Esophagus (tissue), 2 donors: Measurements from ENCODE around the gene C1orf115. TPM values are rescaled to one million over a fixed set of nuclear protein-coding genes. Genes with fewer than 3 reads are reported as not detected.
A peak's percentile ranks its signal among the peaks of the same experiment; 100 is the strongest.
"Not testable (repeated sequence)": the region's sequence is repeated elsewhere in the genome, so short reads cannot be mapped to it uniquely, and the experiment has no call there.

ENCODE experiments used
- H3K27ac ChIP-seq, 2 donors: one replicate each; pipeline ENCODE4 v1.5.1; 2013; ENCODE audit warnings: low read depth in 2 of 2, mild to moderate bottlenecking in 2 of 2, inconsistent platforms in 1 of 2, low read length in 1 of 2, moderate library complexity in 1 of 2
- H3K27me3 ChIP-seq, 2 donors: one replicate each; pipeline ENCODE4 v1.6.1; 2013; ENCODE audit warnings: low read length in 2 of 2, control low read depth in 1 of 2, mild to moderate bottlenecking in 1 of 2; ENCODE audit not compliant: insufficient read depth in 2 of 2, control insufficient read depth in 1 of 2
- H3K36me3 ChIP-seq, 2 donors: one replicate each; pipeline ENCODE4 v1.6.1; 2013; ENCODE audit warnings: low read length in 1 of 2; ENCODE audit not compliant: control insufficient read depth in 2 of 2, insufficient read depth in 2 of 2
- H3K4me1 ChIP-seq, 2 donors: one replicate each; pipeline ENCODE4 v1.6.1; 2013; ENCODE audit warnings: low read length in 1 of 2; ENCODE audit not compliant: control insufficient read depth in 2 of 2, insufficient read depth in 2 of 2
- H3K4me3 ChIP-seq, 2 donors: one replicate each; pipeline ENCODE4 v1.5.1; 2013; ENCODE audit warnings: low read length in 2 of 2, mild to moderate bottlenecking in 2 of 2, low read depth in 1 of 2, moderate library complexity in 1 of 2
- H3K9me3 ChIP-seq, 2 donors: one replicate each; pipeline ENCODE4 v1.6.1; 2013; ENCODE audit warnings: mild to moderate bottlenecking in 2 of 2, low read depth in 1 of 2, low read length in 1 of 2, moderate library complexity in 1 of 2; ENCODE audit not compliant: control insufficient read depth in 2 of 2, insufficient read depth in 1 of 2
- WGBS, 2 donors: extraction: QIAGEN DNeasy Blood & Tissue Kit; methylation state at CpG; one replicate each; pipeline ENCODE4 v1.1.7; 2013; 5-methylcytosine and 5-hydroxymethylcytosine counted together
- polyA plus RNA-seq, 2 donors: library from polyadenylated mRNA; stranded (reverse); fragments of 200-250 nt; gene quantifications; one replicate each; pipeline ENCODE4 v1.2.3, GENCODE V29; 2013
- donor health status: healthy with polysubstance abuse.
- donor health status: Bipolar disorder and iron deficiency.

C1orf115 gene
- polyA plus RNA-seq, 2 donors: 1.9 to 2.6 TPM

DNA sequence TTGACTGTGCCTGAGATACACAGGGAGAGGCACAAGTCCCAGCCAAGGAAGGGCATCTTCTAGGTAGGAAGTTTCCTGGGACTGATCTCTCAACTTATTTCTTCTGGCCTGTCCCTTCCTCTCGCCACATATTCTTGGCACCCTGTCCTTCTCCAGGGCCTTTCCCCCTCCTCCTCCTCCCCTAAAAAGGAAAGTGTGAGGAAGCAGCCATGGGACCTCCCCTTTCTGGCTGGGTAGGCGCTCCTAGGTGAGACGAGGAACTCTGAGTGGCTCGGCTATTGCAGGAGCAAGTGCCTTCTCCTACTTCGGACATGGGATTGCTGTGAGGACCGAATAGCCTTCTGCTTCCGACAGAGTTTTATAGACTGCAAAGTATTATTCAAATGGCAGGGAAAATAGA lies 42.5 kb downstream of the C1orf115 start:
- Histone ChIP-seq H3K36me3 (no peaks in the 10 kb centered on the region), H3K9me3 (no peaks in the 10 kb centered on the region), H3K27me3 (no peaks in the 10 kb centered on the region), H3K4me1 (peaks cover 0 to 2% of the 10 kb centered on the region in 2 donors), H3K27ac (peak overlapping the region; percentile 34 to 40), H3K4me3 (no peak overlapping the region)
- 73 to 81% methylated on average over 7 of the region's 7 CpGs for WGBS, 2 donors

DNA sequence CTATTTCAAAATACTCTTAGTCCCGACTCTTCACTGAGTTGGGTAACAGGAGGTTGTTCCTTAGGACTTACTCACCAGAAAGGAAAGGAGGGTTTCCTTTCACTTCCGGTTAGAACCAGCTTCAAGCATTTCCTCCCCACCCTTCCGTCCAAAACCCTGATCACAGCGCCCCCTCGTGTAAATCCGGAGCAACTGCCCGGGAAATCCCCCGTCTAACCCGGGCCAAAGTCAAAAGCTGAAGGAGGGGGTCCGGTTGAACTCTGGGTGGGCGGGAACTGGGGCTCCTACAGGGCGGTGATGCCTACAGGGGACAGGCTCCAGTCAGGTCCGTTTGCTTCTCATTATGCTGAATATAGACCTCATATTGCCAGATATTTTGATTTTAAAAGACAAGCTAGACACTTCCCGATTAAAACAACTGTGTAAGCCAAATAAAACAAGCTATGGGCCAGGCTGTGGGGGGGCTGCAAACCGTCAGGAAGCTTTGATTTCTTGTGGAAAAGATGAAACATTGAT lies 43.0 kb downstream of the C1orf115 start:
- WGBS, 2 donors: 3% methylated on average over 15 of the region's 15 CpGs
- H3K9me3 ChIP-seq: no peaks in the 10 kb centered on the region
- peaks cover 0 to 2% of the 10 kb centered on the region in 2 donors for H3K4me1 ChIP-seq
- no peak overlapping the region for H3K4me3 ChIP-seq
- no peak overlapping the region for H3K27ac ChIP-seq
- H3K27me3 ChIP-seq: no peaks in the 10 kb centered on the region
- no peaks in the 10 kb centered on the region for H3K36me3 ChIP-seq

DNA sequence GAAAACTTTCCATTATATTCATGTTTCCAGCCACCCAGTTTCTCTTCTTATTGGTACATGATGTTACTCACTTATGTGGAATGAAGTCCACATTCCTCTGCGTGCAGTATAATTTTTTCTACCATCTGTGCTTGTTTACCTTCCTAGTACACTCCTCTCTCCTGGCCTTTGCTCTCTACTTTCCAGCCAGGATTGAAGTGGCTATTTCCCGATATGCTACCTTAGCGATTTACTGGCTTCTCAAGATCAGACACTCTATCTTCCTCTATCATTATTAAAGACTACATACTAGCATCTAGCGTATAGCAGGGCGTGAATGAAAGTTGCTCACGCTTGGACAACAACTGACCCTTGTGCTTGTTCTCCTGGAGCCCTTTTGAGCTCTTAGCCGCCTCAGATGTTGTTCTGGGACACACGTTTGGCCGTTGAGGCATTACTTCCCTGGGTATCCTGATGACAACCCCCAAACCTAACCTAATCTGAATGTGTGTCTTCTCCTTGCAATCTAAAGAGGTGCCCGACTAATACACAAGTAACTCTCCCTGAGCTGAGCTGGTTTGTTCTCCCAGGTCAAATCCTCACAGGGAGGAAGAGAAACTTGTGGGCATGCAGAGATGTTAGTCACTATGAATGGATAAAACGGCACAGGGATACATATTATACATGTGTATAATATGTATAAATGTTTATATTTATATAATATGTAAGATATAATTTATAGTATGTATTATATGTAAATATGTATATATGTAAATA lies 44.6 kb downstream of the C1orf115 start:
- no peaks in the 10 kb centered on the region for H3K9me3 ChIP-seq
- H3K4me1 ChIP-seq: peaks cover 0 to 2% of the 10 kb centered on the region in 2 donors
- no peaks in the 10 kb centered on the region for H3K27me3 ChIP-seq
- no peak overlapping the region for H3K27ac ChIP-seq
- no peaks in the 10 kb centered on the region for H3K36me3 ChIP-seq
- no peak overlapping the region for H3K4me3 ChIP-seq
- WGBS, 2 donors: 72 to 82% methylated on average over 11 of the region's 11 CpGs

DNA sequence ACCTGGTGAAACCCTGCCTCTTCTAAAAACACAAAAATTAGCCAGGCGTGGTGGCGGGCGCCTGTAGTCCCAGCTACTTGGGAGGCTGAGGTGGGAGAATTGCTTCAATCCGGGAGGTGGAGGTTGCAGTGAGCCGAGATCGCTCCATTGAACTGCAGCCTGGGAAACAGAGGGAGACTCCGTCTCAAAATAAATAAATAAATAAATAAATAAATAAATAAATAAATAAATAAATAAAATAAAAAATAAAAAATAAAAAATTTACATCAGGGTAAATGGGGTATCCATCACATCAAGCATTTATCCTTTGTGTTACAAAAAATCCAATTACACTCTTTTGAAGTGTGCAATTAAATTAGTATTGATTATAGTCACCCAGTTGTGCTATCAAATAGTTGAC lies 46.1 kb downstream of the C1orf115 start:
- not testable (repeated sequence) for H3K4me1 ChIP-seq, H3K9me3 ChIP-seq, H3K4me3 ChIP-seq, H3K36me3 ChIP-seq, H3K27me3 ChIP-seq, H3K27ac ChIP-seq
- 97 to 98% methylated on average over 7 of the region's 7 CpGs for WGBS, 2 donors

DNA sequence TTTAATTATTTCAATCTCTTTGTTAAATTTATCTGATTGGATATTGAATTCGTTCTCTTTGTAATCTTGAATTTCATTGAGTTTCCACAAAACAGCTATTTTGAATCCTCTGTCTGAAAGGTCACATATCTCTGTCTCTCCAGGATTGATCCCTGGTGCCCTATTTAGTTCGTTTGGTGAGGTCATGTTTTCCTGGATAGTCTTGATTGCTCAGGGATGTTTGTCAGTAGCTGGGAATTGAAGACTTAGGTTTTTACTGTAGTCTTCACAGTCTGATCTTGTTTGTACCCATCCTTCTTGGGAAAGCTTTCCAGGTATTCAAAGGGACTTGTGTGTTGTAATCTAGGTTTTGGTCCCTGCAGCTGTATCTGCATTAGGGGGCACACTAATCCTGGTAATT lies 51.2 kb downstream of the C1orf115 start:
- WGBS, 2 donors: 73% methylated on average over 2 of the region's 2 CpGs

DNA sequence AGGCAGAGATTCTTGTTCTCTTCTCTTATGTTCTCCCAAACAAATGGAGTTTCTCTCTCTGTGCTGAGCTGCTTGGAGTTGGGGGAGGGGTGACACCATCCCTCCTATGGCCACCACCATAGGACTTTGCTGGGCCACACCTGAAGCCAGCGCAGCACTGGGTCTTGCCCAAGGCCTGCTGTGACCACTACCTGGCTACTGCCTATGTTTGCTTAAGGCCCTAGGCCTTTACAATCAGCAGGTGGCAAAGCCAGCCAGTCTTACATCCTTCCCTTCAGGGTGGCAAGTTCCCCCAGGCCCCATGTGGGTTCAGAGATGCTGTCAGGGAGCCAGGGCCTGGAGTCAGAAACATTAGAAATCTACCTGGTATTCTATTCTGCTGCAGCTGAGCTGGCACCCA lies 51.7 kb downstream of the C1orf115 start:
- 95 to 100% methylated on average over 1 of the region's 1 CpG for WGBS, 2 donors
- no peak overlapping the region for H3K4me3 ChIP-seq
- H3K36me3 ChIP-seq: no peaks in the 10 kb centered on the region
- H3K27ac ChIP-seq: no peak overlapping the region
- no peaks in the 10 kb centered on the region for H3K27me3 ChIP-seq
- peaks cover 0 to 2% of the 10 kb centered on the region in 2 donors for H3K9me3 ChIP-seq
- H3K4me1 ChIP-seq: no peaks in the 10 kb centered on the region

More for the DNA sequence above, 51.2 kb downstream of the C1orf115 start:
- Histone ChIP-seq H3K36me3 (no peaks in the 10 kb centered on the region), H3K27me3 (no peaks in the 10 kb centered on the region), H3K4me1 (no peaks in the 10 kb centered on the region), H3K4me3 (no peak overlapping the region), H3K9me3 (peaks cover 0 to 2% of the 10 kb centered on the region in 2 donors), H3K27ac (no peak overlapping the region)

DNA sequence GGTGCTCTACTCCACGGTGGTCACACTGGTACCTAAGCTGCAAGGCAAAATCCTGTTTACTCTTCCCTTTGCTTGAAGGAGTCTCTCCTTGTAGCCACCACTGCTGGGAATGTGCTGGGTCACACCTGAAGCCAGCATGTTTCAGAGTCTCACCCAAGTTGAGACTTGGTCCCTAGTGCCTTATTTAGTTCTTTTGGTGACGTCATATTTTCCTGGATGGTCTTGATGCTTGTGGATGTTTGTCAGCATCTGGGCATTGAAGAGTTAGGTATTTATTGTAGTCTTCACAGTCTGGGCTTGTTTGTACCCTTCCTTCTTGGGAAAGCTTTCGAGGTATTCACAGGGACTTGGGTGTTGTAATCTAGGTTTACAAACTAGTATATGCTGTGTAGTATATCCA lies 52.4 kb downstream of the C1orf115 start:
- Histone ChIP-seq H3K27ac (no peak overlapping the region), H3K4me3 (no peak overlapping the region), H3K9me3 (peaks cover 0 to 2% of the 10 kb centered on the region in 2 donors), H3K4me1 (no peaks in the 10 kb centered on the region), H3K27me3 (no peaks in the 10 kb centered on the region), H3K36me3 (no peaks in the 10 kb centered on the region)
- 86 to 91% methylated on average over 3 of the region's 3 CpGs for WGBS, 2 donors

DNA sequence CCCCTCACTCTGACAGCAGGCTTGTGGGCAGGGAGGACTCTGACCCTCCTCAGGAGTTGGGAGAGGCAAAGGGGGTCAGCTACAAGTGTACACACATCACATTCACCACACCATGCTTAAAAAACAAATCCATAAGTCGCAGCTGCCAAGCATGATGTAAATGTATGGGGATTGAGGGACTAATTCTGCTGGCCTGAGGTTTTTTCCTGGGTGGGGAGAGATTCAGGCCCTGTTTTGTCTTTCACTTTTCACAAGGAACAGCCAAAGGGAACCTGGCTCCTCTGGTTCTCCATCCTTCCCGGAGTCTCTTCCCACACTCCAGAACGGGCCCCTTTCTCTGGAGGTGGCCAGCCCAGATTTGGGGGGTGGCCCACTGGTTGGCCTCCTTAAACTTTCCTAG lies 56.7 kb downstream of the C1orf115 start:
- peaks cover 0 to 4% of the 10 kb centered on the region in 2 donors for H3K4me1 ChIP-seq
- peaks cover 0 to 1% of the 10 kb centered on the region in 2 donors for H3K9me3 ChIP-seq
- no peaks in the 10 kb centered on the region for H3K36me3 ChIP-seq
- H3K27ac ChIP-seq: no peak overlapping the region
- 92% methylated on average over 3 of the region's 3 CpGs for WGBS, 2 donors
- no peaks in the 10 kb centered on the region for H3K27me3 ChIP-seq
- H3K4me3 ChIP-seq: no peak overlapping the region

DNA sequence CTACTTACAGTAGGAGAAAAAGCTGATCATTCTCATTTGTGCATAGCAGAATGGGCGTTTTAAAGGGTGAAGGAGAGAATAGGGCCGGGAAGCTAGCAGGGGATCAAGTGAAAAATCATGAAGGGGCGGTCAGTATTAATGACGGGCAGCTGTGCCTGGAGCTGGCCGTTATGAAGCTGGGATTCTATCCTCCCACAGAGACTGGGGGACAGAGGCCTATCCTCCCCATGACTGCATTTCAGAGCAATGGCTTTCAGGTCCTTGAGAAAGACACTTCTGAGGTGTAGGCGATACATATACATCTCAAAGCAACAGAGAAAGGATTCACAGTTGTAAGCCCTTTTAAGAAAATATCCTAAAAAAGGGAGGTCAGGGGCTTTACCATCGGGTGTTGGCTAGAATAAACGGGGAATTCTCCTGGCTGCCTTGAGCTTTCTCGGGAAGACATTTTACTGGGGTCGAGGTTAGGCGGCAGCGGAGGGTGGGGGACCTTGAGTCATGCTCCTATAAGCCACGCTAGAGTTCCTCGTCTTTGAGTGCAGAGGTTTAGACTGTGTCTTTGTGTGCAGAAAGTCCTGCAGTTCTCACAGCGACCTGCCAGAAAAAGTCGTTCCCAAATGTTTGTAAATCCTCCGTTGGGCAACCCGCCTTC lies 57.4 kb downstream of the C1orf115 start:
- H3K4me1 ChIP-seq: peaks cover 0 to 4% of the 10 kb centered on the region in 2 donors
- H3K9me3 ChIP-seq: no peaks in the 10 kb centered on the region
- H3K27me3 ChIP-seq: no peaks in the 10 kb centered on the region
- WGBS, 2 donors: 21 to 26% methylated on average over 18 of the region's 18 CpGs
- peak overlapping the region; percentile 68 to 72 for H3K4me3 ChIP-seq
- peak overlapping the region; percentile 62 to 71 for H3K27ac ChIP-seq
- H3K36me3 ChIP-seq: no peaks in the 10 kb centered on the region
